ENCODE data around the gene ANAPC7.

DNA sequence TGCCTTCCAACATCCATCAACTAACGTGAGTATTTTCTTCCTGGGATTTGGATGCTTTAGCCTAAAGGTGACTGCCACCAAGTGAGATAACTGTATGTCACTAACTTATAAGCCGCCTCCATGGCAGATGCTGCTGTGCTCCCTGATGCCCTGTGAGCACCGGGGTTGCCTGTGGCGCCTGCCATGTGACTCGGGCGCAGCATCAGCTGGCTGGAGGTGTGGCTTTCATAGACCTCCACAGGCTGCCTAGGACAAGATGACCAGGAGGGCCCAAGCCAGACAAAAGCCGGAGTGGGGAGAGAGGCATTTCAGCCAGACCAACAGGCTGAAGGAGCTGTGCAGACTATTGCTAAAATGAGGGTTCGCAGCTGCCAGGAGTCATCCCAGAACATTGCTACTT is 55.7 kb downstream of the ANAPC7 start:
- TF ChIP-seq PATZ1 (CRISPR knock-in tag; IDR thresholded peaks at IDR 0.05; ENCODE audit: borderline replicate concordance) (no peak), RARB (CRISPR knock-in tag; IDR thresholded peaks at IDR 0.05) (no peak), TCF4 (CRISPR knock-in tag; IDR thresholded peaks at IDR 0.05; ENCODE audit: borderline replicate concordance) (no peak), ISL1 (CRISPR knock-in tag; IDR thresholded peaks at IDR 0.05) (no peak), ZNF8 (CRISPR knock-in tag; IDR thresholded peaks at IDR 0.05) (no peak), OSR1 (CRISPR knock-in tag; IDR thresholded peaks at IDR 0.05) (no peak)
- TF ChIP-seq, protein P1, sequence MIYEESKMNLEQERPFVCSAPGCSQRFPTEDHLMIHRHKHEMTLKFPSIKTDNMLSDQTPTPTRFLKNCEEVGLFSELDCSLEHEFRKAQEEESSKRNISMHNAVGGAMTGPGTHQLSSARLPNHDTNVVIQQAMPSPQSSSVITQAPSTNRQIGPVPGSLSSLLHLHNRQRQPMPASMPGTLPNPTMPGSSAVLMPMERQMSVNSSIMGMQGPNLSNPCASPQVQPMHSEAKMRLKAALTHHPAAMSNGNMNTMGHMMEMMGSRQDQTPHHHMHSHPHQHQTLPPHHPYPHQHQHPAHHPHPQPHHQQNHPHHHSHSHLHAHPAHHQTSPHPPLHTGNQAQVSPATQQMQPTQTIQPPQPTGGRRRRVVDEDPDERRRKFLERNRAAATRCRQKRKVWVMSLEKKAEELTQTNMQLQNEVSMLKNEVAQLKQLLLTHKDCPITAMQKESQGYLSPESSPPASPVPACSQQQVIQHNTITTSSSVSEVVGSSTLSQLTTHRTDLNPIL (CRISPR knock-in tag; IDR thresholded peaks at IDR 0.05; ENCODE audit: low read depth), result no peak
